H9 (cell line): ENCODE data around the gene XIRP1. TPM values are rescaled to one million over a fixed set of nuclear protein-coding genes. Genes with fewer than 3 reads are reported as not detected.

ENCODE experiments used
- DNase-seq: peaks from one replicate; pipeline ENCODE4 v3.0.0-alpha.2; 2017
- H2AFZ ChIP-seq: one replicate; pipeline ENCODE4 v1.6.1; 2013; ENCODE audit warnings: mild to moderate bottlenecking, low read length, control low read depth, moderate library complexity
- H2AK5ac ChIP-seq: 2 replicates; pipeline ENCODE4 v1.6.1; 2013; ENCODE audit warnings: low read length, control low read depth, mixed read lengths; ENCODE audit not compliant: insufficient read length
- H2BK120ac ChIP-seq: one replicate; pipeline ENCODE4 v1.6.1; 2013; ENCODE audit warnings: low read depth, mild to moderate bottlenecking, low read length, control low read depth, inconsistent platforms; ENCODE audit not compliant: poor library complexity, severe bottlenecking
- H2BK12ac ChIP-seq: 2 replicates; pipeline ENCODE4 v1.6.1; 2013; ENCODE audit warnings: low read length, control low read depth, mixed read lengths, low read depth; ENCODE audit not compliant: insufficient read length
- H2BK15ac ChIP-seq: 2 replicates; pipeline ENCODE4 v1.6.1; 2013; ENCODE audit warnings: low read depth, low read length, control low read depth
- H2BK20ac ChIP-seq: one replicate; pipeline ENCODE4 v1.6.1; 2013; ENCODE audit warnings: low read depth, mild to moderate bottlenecking, low read length, control low read depth, inconsistent platforms; ENCODE audit not compliant: poor library complexity, severe bottlenecking
- H2BK5ac ChIP-seq: 2 replicates; pipeline ENCODE4 v1.6.1; 2013; ENCODE audit warnings: low read length, control low read depth, mixed read lengths; ENCODE audit not compliant: insufficient read length
- H3K14ac ChIP-seq: 2 replicates; pipeline ENCODE4 v1.6.1; 2013; ENCODE audit warnings: low read length, control low read depth; ENCODE audit not compliant: insufficient read depth
- H3K18ac ChIP-seq: 2 replicates; pipeline ENCODE4 v1.6.1; 2013; ENCODE audit warnings: low read depth, mild to moderate bottlenecking, mixed read lengths, low read length, control low read depth; ENCODE audit not compliant: insufficient read length
- H3K23ac ChIP-seq: 2 replicates; pipeline ENCODE4 v1.6.1; 2013; ENCODE audit warnings: low read length, control low read depth, mixed read lengths, low read depth; ENCODE audit not compliant: insufficient read length
- H3K23me2 ChIP-seq: 2 replicates; pipeline ENCODE4 v1.6.1; 2013; ENCODE audit warnings: low read depth, mild to moderate bottlenecking, mixed read lengths, low read length, control low read depth; ENCODE audit not compliant: insufficient read length, poor library complexity, severe bottlenecking
- H3K27ac ChIP-seq: 2 replicates; pipeline ENCODE4 v1.5.1; 2013; ENCODE audit warnings: low read length, control low read depth, mixed read lengths, low read depth; ENCODE audit not compliant: insufficient read length
- H3K27me3 ChIP-seq: 2 replicates; pipeline ENCODE4 v1.6.1; 2013; ENCODE audit warnings: low read length, control low read depth, inconsistent platforms; ENCODE audit not compliant: insufficient read depth
- H3K4ac ChIP-seq: 2 replicates; pipeline ENCODE4 v1.6.1; 2013; ENCODE audit warnings: low read depth, mild to moderate bottlenecking, control low read depth, inconsistent platforms, low read length, moderate library complexity
- H3K4me1 ChIP-seq: 2 replicates; pipeline ENCODE4 v1.6.1; 2013; ENCODE audit warnings: low read length, control low read depth, inconsistent platforms; ENCODE audit not compliant: insufficient read depth
- H3K4me2 ChIP-seq: 2 replicates; pipeline ENCODE4 v1.6.1; 2013; ENCODE audit warnings: low read length, control low read depth, mixed read lengths; ENCODE audit not compliant: insufficient read length, insufficient read depth
- H3K56ac ChIP-seq: 2 replicates; pipeline ENCODE4 v1.6.1; 2013; ENCODE audit warnings: low read depth, mild to moderate bottlenecking, mixed read lengths, low read length, control low read depth; ENCODE audit not compliant: insufficient read length
- H3K79me1 ChIP-seq: 2 replicates; pipeline ENCODE4 v1.6.1; 2013; ENCODE audit warnings: low read depth, mild to moderate bottlenecking, moderate library complexity, low read length, control low read depth, inconsistent platforms; ENCODE audit not compliant: insufficient read depth, poor library complexity, severe bottlenecking
- H3K79me2 ChIP-seq: 2 replicates; pipeline ENCODE4 v1.6.1; 2013; ENCODE audit warnings: low read length, control low read depth, inconsistent platforms; ENCODE audit not compliant: insufficient read depth
- H3K9ac ChIP-seq: 2 replicates; pipeline ENCODE4 v1.6.1; 2013; ENCODE audit warnings: low read length, control low read depth, mixed read lengths; ENCODE audit not compliant: insufficient read length; ENCODE audit errors: extremely low read depth
- H3K9me3 ChIP-seq: one replicate; pipeline ENCODE4 v1.6.1; 2013; ENCODE audit warnings: low read depth, low read length, inconsistent platforms; ENCODE audit not compliant: control insufficient read depth
- H3T11ph ChIP-seq: one replicate; pipeline ENCODE4 v1.6.1; 2013; ENCODE audit warnings: mild to moderate bottlenecking, low read length, control low read depth, inconsistent platforms
- H4K20me1 ChIP-seq: one replicate; pipeline ENCODE4 v1.6.1; 2013; ENCODE audit not compliant: control insufficient read depth, insufficient read length, insufficient read depth
- H4K5ac ChIP-seq: 2 replicates; pipeline ENCODE4 v1.6.1; 2013; ENCODE audit warnings: low read depth, mild to moderate bottlenecking, mixed read lengths, low read length, control low read depth; ENCODE audit not compliant: insufficient read length
- H4K8ac ChIP-seq: replicated peaks from 2 replicates; pipeline ENCODE4 v1.6.1; 2013; ENCODE audit warnings: low read length, control low read depth, mixed read lengths, low read depth; ENCODE audit not compliant: insufficient read length
- H4K91ac ChIP-seq: 2 replicates; pipeline ENCODE4 v1.6.1; 2013; ENCODE audit warnings: low read depth, mild to moderate bottlenecking, moderate library complexity, mixed read lengths, low read length, control low read depth; ENCODE audit not compliant: insufficient read length
- H3K27ac Mint-ChIP-seq, 3 experiments: 2 replicates in 2 of 3; 3 replicates in 1 of 3; pipeline ENCODE4 v1.8.0; 2020 to 2021; ENCODE audit warnings: mixed read lengths in 3 of 3, mild to moderate bottlenecking in 1 of 3, moderate library complexity in 1 of 3
- H3K27me3 Mint-ChIP-seq: 2 replicates; pipeline ENCODE4 v1.8.0; 2021; ENCODE audit warnings: low read depth, mild to moderate bottlenecking, moderate library complexity, mixed read lengths
- H3K36me3 Mint-ChIP-seq, 3 experiments: 2 replicates in 2 of 3; 3 replicates in 1 of 3; pipeline ENCODE4 v1.8.0; 2020 to 2021; ENCODE audit warnings: low read depth in 3 of 3, mixed read lengths in 3 of 3; ENCODE audit not compliant: insufficient read depth in 1 of 3
- H3K4me1 Mint-ChIP-seq, 2 experiments: 2 replicates each; pipeline ENCODE4 v1.8.0; 2020; ENCODE audit warnings: mixed read lengths in 2 of 2
- H3K4me3 Mint-ChIP-seq, 2 experiments: 2 replicates in 1 of 2; 3 replicates in 1 of 2; pipeline ENCODE4 v1.8.0; 2020 to 2021; ENCODE audit warnings: mild to moderate bottlenecking in 2 of 2, mixed read lengths in 2 of 2, moderate library complexity in 1 of 2
- H3K9me3 Mint-ChIP-seq, 2 experiments: 2 replicates in 1 of 2; 3 replicates in 1 of 2; pipeline ENCODE4 v1.8.0; 2020; ENCODE audit warnings: mild to moderate bottlenecking in 2 of 2, mixed read lengths in 2 of 2, moderate library complexity in 1 of 2
- WGBS: extraction: QIAGEN DNeasy Blood & Tissue Kit; methylation state at CpG from one replicate; pipeline ENCODE4 v1.1.7; 2013; ENCODE audit warnings: missing lambda C conversion rate, low lambda C conversion rate, mixed read lengths; ENCODE audit not compliant: insufficient read length; ENCODE audit errors: extremely low coverage; 5-methylcytosine and 5-hydroxymethylcytosine counted together
- total RNA-seq: library from RNA; stranded (reverse); gene quantifications from 2 replicates; pipeline ENCODE4 v1.2.1, GENCODE V29; 2021
- TF ChIP-seq, protein P1 (sequence below): fragments of 200-600 bp; sonication (generic); conservative IDR thresholded peaks from 3 replicates; pipeline ENCODE4 v1.8.0; 2021; ENCODE audit warnings: antibody characterized with exemption, mild to moderate bottlenecking

Gene XIRP1
- total RNA-seq, 1 experiment from 2014 or later = not detected

DNA sequence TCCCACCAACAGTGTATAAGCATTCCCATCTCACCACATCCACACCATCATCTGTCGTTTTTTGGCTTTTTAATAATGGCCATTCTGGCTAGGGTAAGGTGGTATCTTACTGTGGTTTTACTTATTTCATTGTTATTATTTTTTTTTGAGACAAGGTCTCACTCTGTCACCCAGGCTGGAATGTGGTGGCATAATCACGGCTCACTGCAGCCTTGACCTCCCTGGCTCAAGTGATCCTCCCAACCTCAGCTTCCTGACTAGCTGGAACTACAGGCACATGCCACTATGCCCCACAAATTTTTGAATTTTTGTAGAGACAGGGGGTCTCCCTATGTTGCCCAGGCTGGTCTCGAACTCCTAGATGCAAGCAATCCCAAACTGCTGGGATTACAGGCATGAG, 28.0 kb downstream of the XIRP1 start:
- no peak for DNase-seq
- TF ChIP-seq, protein P1, sequence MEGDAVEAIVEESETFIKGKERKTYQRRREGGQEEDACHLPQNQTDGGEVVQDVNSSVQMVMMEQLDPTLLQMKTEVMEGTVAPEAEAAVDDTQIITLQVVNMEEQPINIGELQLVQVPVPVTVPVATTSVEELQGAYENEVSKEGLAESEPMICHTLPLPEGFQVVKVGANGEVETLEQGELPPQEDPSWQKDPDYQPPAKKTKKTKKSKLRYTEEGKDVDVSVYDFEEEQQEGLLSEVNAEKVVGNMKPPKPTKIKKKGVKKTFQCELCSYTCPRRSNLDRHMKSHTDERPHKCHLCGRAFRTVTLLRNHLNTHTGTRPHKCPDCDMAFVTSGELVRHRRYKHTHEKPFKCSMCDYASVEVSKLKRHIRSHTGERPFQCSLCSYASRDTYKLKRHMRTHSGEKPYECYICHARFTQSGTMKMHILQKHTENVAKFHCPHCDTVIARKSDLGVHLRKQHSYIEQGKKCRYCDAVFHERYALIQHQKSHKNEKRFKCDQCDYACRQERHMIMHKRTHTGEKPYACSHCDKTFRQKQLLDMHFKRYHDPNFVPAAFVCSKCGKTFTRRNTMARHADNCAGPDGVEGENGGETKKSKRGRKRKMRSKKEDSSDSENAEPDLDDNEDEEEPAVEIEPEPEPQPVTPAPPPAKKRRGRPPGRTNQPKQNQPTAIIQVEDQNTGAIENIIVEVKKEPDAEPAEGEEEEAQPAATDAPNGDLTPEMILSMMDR = no peak

More for the DNA sequence above, 28.0 kb downstream of the XIRP1 start:
- H3K9ac ChIP-seq = no peak overlapping the region
- H2BK20ac ChIP-seq = no peak overlapping the region
- Mint-ChIP-seq H3K27me3 (no peaks in the 10 kb centered on the region; the same call in 1 of the 2 replicates), H3K4me1 (peaks cover 9 to 15% of the 10 kb centered on the region in 2 experiments), H3K4me3 (no peak overlapping the region), H3K9me3 (peaks cover 8% of the 10 kb centered on the region in 2 experiments; a peak in 4 of 5 replicates), H3K36me3 (peaks cover 0 to 8% (median 3%) of the 10 kb centered on the region in 3 experiments; a peak in 5 of 7 replicates), H3K27ac (no peak overlapping the region)
- no peaks in the 10 kb centered on the region; the same call in 1 of the 2 replicates for H3K79me2 ChIP-seq
- no peak overlapping the region for H3K4me2 ChIP-seq
- H3K9me3 ChIP-seq = no peaks in the 10 kb centered on the region
- H4K91ac ChIP-seq = no peak overlapping the region
- H3K27ac ChIP-seq = no peak overlapping the region
- H2AFZ ChIP-seq = no peak overlapping the region
- H2BK12ac ChIP-seq = no peak overlapping the region
- no peak overlapping the region for H3K23ac ChIP-seq
- no peaks in the 10 kb centered on the region for H3K79me1 ChIP-seq
- no peak overlapping the region for H2BK120ac ChIP-seq
- H2BK5ac ChIP-seq = no peak overlapping the region
- no peak overlapping the region for H3K14ac ChIP-seq
- no peaks in the 10 kb centered on the region for H3K23me2 ChIP-seq
- no CpG with 5 or more reads among the region's 3 CpGs for WGBS
- H3K4ac ChIP-seq = no peak overlapping the region
- H2AK5ac ChIP-seq = no peak overlapping the region
- no peak overlapping the region for H4K8ac ChIP-seq
- H4K5ac ChIP-seq = no peak overlapping the region
- H3T11ph ChIP-seq = no peak overlapping the region
- H3K4me1 ChIP-seq = peaks cover 4% of the 10 kb centered on the region; the same call in 1 of the 2 replicates
- H2BK15ac ChIP-seq = no peak overlapping the region
- no peak overlapping the region for H3K18ac ChIP-seq
- H3K56ac ChIP-seq = no peak overlapping the region
- no peaks in the 10 kb centered on the region for H4K20me1 ChIP-seq
- H3K27me3 ChIP-seq = no peaks in the 10 kb centered on the region
